ENCODE measurements around the gene MOGAT3. TPM values are rescaled to one million over a fixed set of nuclear protein-coding genes. Genes with fewer than 3 reads are reported as not detected.

Gene MOGAT3
- total RNA-seq, 1 donor from 2014 or later = not detected

DNA sequence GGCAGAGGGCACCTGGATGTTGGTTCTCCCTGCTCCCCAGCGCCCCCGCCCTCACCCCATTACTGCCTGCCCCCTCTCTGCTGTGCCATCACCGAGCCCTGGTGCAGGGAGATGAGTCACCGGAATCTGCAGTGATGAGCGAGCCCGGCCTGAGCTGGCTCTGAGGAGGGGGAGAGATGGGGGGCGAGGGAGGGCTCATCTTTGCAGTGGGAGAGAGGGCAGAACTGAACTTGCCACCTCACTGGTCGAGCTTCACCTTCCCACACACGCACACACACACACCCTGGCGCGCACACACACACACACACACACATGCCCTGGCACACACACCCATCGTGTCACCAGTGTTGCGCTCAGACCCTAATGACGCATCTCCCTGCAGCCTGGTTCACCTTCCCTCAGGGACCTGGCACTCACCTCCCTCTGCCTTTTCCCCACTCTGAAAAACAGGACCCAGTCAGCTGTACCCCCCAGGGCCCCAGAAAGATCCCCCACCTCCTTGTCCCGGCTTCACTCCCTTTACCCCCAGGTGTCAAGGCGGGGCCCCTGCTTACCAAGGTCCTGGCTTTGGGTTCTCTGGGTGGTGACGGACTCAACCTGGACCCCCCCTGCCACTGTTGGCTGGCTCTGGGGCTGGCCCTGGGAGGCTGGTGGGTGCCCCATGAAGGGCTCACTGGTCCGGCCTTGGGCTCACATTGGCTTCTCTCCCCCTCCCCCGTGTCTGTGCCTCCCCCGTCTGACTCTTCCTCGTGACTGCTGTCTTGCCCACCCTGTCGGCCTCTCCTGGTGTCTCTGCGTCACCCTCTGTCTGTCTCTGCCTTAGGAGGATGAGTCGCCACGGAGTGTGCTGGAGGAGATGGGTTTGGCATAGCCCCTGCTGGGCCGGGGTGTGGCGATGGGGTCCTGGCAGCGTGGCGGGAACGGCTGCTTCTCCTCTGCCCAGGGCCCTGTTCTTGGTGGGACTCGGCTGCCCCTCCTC is 40.9 kb downstream of the MOGAT3 start:
- Histone ChIP-seq H3K4me3 (no peak overlapping the region), H3K27me3 (ENCODE audit: low read depth) (peaks cover 58% of the 10 kb centered on the region), H3K9me3 (replicated peaks) (no peaks in the 10 kb centered on the region), H3K27ac (replicated peaks) (no peak overlapping the region), H3K4me1 (peaks cover 36% of the 10 kb centered on the region), H3K36me3 (peaks cover 35% of the 10 kb centered on the region)
- intact Hi-C loops (cut with micrococcal nuclease) = no loop called here
- TF ChIP-seq, protein P1, sequence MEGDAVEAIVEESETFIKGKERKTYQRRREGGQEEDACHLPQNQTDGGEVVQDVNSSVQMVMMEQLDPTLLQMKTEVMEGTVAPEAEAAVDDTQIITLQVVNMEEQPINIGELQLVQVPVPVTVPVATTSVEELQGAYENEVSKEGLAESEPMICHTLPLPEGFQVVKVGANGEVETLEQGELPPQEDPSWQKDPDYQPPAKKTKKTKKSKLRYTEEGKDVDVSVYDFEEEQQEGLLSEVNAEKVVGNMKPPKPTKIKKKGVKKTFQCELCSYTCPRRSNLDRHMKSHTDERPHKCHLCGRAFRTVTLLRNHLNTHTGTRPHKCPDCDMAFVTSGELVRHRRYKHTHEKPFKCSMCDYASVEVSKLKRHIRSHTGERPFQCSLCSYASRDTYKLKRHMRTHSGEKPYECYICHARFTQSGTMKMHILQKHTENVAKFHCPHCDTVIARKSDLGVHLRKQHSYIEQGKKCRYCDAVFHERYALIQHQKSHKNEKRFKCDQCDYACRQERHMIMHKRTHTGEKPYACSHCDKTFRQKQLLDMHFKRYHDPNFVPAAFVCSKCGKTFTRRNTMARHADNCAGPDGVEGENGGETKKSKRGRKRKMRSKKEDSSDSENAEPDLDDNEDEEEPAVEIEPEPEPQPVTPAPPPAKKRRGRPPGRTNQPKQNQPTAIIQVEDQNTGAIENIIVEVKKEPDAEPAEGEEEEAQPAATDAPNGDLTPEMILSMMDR (IDR thresholded peaks at IDR 0.05; ENCODE audit: borderline replicate concordance) = no peak
- DNase-seq = no peak

DNA sequence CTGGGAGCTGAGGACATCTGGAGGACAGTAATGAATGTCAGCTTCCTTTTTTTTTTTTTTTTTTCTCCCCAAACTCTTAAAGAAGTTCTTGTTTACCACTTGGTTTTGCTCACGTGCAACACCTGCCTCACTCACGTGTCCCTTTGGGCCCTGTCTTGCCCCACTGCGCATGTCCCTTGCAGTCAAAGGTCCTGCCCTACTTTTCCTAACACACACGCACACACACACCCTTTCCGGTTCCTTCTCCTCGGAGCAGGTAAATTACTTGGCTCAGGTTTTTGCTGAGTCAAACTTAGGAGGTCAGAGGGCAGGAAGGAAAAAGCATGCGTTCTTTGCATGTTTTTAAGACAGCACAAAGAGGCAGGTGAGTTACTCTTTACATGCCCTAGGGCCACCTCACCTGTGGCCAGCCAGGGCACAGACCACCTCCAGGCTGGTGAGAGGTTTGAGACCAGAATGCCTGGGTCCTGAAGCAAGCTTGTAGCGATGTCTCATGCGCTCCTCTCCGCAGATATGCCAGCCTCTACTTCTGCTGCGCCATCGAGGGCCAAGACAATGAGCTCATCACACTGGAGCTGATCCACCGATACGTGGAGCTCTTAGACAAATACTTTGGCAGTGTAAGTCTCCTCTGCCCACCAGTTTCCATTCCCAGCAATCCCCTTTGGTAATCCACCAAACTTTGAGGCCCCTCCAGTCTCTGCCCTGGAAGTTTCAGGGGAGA is 43.8 kb downstream of the MOGAT3 start:
- intact Hi-C loops (cut with micrococcal nuclease) = no loop called here
- TF ChIP-seq, protein P1 (IDR thresholded peaks at IDR 0.05; ENCODE audit: borderline replicate concordance) = no peak
- Histone ChIP-seq H3K9me3 (replicated peaks) (no peaks in the 10 kb centered on the region), H3K27me3 (ENCODE audit: low read depth) (peaks cover 28% of the 10 kb centered on the region), H3K27ac (replicated peaks) (no peak overlapping the region), H3K36me3 (peaks cover 35% of the 10 kb centered on the region), H3K4me1 (peaks cover 18% of the 10 kb centered on the region), H3K4me3 (no peak overlapping the region)
- no peak for DNase-seq

DNA sequence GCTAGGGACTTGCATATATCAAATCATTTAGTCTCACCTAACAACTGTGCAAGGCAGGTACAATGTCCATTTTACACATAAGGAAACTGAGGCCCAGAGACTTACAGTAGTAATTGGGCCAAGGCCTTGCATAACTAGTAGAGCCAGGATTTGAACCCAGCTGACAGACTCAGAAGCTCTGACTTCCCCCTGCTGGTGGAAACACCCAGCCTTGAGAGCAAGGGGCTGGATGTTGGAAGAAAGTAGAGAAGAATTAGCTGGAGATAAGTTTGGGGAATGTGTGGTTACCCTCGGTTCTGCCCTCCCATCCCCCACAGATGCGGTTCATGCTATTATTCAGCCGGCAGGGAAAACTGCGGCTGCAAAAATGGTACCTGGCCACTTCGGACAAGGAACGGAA is 44.6 kb downstream of the MOGAT3 start:
- Histone ChIP-seq H3K27ac (replicated peaks) (no peak overlapping the region), H3K4me1 (peaks cover 18% of the 10 kb centered on the region), H3K9me3 (replicated peaks) (no peaks in the 10 kb centered on the region), H3K4me3 (no peak overlapping the region), H3K36me3 (peaks cover 35% of the 10 kb centered on the region), H3K27me3 (ENCODE audit: low read depth) (peaks cover 21% of the 10 kb centered on the region)
- intact Hi-C loops (cut with micrococcal nuclease) = no loop called here
- TF ChIP-seq, protein P1 (IDR thresholded peaks at IDR 0.05; ENCODE audit: borderline replicate concordance) = no peak
- DNase-seq = no peak

DNA sequence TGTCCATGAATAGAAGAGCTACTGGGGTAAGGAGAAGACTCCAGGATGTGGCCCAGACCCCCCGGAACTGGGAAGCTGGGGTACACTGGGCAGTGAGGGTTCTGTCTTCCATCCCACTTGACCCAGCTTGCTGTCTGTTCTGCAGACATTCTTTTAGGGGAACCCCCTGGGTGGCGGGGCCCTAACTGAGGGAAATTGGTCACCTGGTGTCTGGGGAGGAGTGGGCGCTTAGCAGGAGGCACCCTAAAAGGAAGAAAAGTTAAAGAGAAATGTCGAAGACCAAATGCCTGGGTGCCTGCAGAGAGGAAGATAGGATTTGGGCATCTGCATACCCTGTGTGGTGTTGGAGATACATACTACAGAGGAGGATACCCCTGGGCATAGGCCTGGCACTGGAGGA is 45.5 kb downstream of the MOGAT3 start:
- Histone ChIP-seq H3K27me3 (ENCODE audit: low read depth) (peaks cover 11% of the 10 kb centered on the region), H3K9me3 (replicated peaks) (no peaks in the 10 kb centered on the region), H3K4me3 (peak overlapping the region; percentile 94), H3K27ac (replicated peaks) (no peak overlapping the region), H3K4me1 (peaks cover 18% of the 10 kb centered on the region), H3K36me3 (peaks cover 32% of the 10 kb centered on the region)
- TF ChIP-seq, protein P1 (IDR thresholded peaks at IDR 0.05; ENCODE audit: borderline replicate concordance) = no peak
- DNase-seq = no peak
- intact Hi-C loops (cut with micrococcal nuclease) = no loop called here

DNA sequence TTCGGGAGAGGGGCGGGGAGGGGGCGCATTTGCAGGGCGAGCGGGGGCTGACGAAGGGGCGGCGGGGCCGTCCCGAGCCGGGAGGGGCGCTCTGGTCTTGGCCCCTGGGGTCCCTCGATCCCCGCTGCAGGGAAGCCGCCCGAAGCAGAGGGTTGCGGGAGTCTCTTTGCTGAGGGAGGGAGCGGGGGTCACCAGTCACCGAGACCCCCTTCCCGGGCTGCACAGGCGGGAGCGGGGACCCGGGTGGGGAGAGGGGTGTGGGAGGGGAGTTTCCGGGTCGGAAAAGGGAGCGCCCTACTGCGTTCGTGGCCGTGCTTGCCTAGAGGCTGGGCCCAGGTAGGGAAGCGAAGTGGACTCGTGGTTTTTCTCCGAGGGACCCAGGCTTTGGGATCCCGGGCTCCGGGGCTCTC is 46.1 kb downstream of the MOGAT3 start:
- H3K4me1 ChIP-seq = peaks cover 18% of the 10 kb centered on the region
- H3K27ac ChIP-seq (replicated peaks) = peak overlapping the region; percentile 19
- intact Hi-C loops (cut with micrococcal nuclease) = no loop called here
- H3K4me3 ChIP-seq = peak overlapping the region; percentile 94
- no peak for DNase-seq
- peaks cover 11% of the 10 kb centered on the region for H3K27me3 ChIP-seq (ENCODE audit: low read depth)
- H3K36me3 ChIP-seq = peaks cover 28% of the 10 kb centered on the region
- TF ChIP-seq, protein P1 (IDR thresholded peaks at IDR 0.05; ENCODE audit: borderline replicate concordance) = no peak
- no peaks in the 10 kb centered on the region for H3K9me3 ChIP-seq (replicated peaks)

Data from left ventricle myocardium inferior (tissue), 1 donor.